ENCODE results near the gene GCAT.

- no peak for TF ChIP-seq POLR2A (IDR thresholded peaks at IDR 0.05; ENCODE audit: low read depth, low read length)
- TF ChIP-seq POLR2AphosphoS5 (IDR thresholded peaks at IDR 0.05; ENCODE audit: low read depth, low read length): no peak
Measured at GRCh38 chr22:37824674-37825641, 17.2 kb downstream of the GCAT start.
